Measurements from ENCODE around the gene COL4A5. TPM values are rescaled to one million over a fixed set of nuclear protein-coding genes. Genes with fewer than 3 reads are reported as not detected.

The COL4A5 gene
- total RNA-seq, 1 experiment from 2014 or later, result 5.5 TPM

DNA sequence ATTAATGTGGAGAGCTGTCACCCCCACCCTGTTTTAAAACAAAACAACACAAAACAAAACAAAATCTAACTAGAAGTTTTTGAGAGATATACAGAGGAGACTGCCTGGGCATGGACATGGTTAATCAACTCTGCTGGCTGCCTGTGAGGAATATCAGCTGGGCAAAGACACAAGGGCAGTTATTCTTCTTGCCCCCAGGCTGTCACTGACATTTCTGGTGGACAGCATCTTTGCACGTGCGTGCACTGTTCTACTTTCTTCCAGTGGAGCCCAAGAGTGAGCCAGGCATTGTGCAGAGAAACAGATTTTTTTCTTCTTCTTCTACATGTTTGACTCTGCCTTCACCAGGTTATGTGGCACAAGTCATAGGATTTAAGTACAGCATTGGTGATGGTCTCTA, 282.9 kb downstream of the COL4A5 start:
- peak; percentile 82 for DNase-seq (ENCODE audit: low read depth, low spot score)
- in situ Hi-C loops (cut with HindIII; ENCODE audit: low pct_unique_long_range_greater_than_20kb, low sequenced_read_pairs), result no loop called here

- no peak for DNase-seq (ENCODE audit: low read depth, low spot score)
- in situ Hi-C loops (cut with HindIII; ENCODE audit: low pct_unique_long_range_greater_than_20kb, low sequenced_read_pairs), result no loop called here
These were observed 287.1 kb downstream of the COL4A5 start for GRCh38 chrX:108726748-108727147.

DNA sequence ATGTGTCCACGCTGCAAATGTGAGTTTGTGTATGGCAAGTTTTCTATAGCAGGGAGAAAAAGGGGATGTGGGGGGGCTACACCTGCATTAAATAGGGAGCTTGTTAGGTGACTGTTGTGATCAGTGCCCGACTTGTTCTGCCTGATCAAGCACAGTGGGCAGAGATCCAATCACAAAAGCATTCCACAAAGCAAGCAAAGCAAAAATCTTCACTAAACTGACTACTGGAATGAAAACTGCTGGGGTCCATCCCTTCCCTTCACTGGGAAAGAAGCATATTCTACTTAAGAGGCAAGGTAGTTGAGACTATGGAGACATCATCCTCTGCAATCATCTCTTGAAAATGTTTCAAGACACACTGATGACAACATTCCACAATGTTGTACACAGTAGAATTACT, 291.5 kb downstream of the COL4A5 start:
- in situ Hi-C loops (cut with HindIII; ENCODE audit: low pct_unique_long_range_greater_than_20kb, low sequenced_read_pairs), result no loop called here
- no peak for DNase-seq (ENCODE audit: low read depth, low spot score)

- in situ Hi-C loops (cut with HindIII; ENCODE audit: low pct_unique_long_range_greater_than_20kb, low sequenced_read_pairs), result no loop called here
- DNase-seq (ENCODE audit: low read depth, low spot score), result no peak
These were observed 293.1 kb downstream of the COL4A5 start for GRCh38 chrX:108732630-108733321.

DNA sequence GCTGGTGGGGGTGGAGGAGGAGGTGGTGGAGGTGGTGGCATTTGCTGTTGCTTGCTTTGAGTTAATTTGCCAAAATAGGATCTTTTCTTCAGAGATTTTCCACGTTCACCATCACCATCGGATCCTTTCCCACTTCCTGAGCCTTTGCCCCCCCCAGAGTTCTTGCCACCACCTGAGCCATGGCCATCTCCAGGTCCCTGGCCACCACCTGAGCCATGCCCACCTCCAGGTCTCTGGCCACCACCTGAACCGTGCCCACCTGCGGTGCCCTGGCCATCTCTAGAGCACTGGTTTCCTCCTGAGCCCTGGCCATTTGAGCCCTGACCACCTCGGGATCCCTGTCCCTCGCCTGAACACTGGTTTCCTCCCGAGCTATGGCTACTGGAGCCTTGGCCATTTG, 294.8 kb downstream of the COL4A5 start:
- in situ Hi-C loops (cut with HindIII; ENCODE audit: low pct_unique_long_range_greater_than_20kb, low sequenced_read_pairs), result no loop called here
- no peak for DNase-seq (ENCODE audit: low read depth, low spot score)

GRCh38 chrX:108735091-108735678, 295.5 kb downstream of the COL4A5 start:
- in situ Hi-C loops (cut with HindIII; ENCODE audit: low pct_unique_long_range_greater_than_20kb, low sequenced_read_pairs), result no loop called here
- DNase-seq (ENCODE audit: low read depth, low spot score), result no peak

DNA sequence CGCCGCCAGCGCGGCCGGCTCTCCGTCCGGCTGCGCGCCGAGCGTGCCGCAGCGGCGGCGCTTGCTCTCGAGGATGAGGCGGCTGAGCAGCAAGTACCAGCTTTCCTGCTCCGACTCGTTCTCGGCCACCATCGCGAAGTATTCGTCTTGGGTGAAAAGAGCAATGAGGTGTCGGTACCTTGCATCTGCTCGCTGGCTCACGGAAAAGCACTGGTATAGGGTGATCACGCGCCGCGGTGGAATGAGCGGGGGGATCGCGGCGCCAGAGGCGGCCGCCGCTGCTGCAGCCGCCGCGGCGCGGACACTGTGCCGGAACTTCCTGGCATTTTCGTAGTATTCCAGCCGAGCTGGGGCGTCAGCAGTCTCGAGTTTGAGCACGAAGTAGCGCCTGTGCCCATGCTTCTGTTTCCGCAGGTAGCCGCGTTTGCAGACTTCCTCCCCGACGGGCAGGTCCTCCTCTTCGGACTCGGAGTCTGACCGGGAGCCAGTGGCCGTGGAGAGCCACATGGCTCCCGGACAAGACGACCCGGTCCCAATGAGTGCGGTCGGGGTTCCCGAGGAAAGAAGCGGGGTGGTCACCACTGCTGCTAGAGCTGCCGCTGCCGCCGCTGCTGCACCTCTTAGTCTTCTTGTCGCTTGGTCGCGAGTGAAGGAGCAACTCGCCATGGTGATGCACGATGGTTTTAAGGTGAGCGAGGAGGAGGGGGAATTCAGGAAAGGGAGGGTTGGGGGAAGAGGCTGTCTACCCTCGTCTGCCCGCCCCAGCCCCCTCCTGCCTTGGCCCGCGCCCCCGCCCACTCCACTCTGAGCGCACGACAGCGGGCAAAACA, 296.3 kb downstream of the COL4A5 start:
- no peak for DNase-seq (ENCODE audit: low read depth, low spot score)
- in situ Hi-C loops (cut with HindIII; ENCODE audit: low pct_unique_long_range_greater_than_20kb, low sequenced_read_pairs), result no loop called here

DNA sequence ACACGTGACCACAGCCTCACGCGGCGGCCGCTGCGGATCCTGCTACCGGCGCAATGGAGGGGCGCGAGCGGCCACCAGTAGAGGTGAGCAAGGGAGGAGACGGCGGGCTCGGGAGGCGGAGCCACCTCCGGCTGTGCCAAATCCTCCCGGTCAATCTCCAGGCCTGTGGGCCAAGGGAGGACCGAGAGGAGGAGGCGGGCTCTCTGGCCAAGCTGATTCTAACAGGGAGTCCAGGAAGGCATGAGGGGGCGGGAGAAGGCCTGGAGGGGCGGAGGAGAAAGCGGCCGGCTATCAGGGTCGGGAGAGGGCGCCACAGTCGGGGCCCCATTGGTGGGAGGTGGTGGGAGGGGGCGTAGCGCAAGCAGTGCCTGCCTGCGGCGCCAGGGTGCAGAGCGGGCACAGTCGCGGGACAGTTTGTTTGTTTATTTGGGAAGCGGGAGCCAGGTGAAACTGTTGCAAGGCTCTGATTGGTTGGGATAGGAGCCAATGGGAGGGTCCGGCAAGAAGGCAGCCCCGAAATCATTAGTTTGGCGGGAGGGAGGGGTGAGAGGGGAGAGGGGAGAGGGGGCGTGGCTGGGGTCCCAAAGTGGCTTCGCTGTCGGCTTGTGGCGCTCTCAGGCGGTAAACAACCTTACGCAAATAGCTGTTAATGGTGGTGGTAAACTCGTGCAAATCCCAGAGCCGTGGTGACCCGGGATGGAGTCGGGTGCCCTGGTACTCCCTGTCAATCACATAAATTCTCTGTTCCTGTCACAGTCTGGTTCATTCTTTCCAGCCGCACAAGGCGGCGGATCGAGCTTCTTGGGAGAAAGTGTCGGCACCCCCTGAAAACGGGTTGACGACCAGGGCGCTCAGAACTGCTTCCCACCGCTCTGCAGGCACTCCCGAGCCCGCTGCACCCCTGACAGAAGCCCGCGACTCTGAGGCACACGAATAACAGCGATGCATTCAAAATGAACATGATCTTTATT, 297.2 kb downstream of the COL4A5 start, which contains the start of gene IRS4:
Gene IRS4 (minus strand): TSS at position 55 of the 971 bp plus-strand sequence.
- DNase-seq (ENCODE audit: low read depth, low spot score), result peak; percentile 28
- in situ Hi-C loops (cut with HindIII; ENCODE audit: low pct_unique_long_range_greater_than_20kb, low sequenced_read_pairs), result no loop called here

DNA sequence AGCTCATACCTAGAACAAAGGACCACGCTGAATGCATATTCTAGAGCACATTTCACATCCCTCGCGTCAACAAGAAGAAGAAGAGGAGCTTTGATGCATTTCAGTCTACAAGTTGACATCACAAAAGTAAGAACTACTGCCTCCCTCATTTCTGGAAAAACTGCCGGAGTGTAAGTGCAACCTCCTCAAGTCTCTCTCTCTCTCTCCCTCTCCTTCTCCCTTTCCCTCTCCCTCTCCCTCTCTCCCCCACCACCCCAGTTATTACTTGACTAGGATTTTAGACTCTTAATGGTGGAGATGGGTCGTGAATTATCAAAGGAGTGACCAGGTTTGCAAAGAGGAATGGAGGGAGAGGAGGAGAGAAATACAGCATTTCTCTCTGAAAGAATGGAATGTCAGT, 298.1 kb downstream of the COL4A5 start:
- DNase-seq (ENCODE audit: low read depth, low spot score), result no peak
- in situ Hi-C loops (cut with HindIII; ENCODE audit: low pct_unique_long_range_greater_than_20kb, low sequenced_read_pairs), result no loop called here

- no peak for DNase-seq (ENCODE audit: low read depth, low spot score)
- in situ Hi-C loops (cut with HindIII; ENCODE audit: low pct_unique_long_range_greater_than_20kb, low sequenced_read_pairs), result no loop called here
These were observed 300.7 kb downstream of the COL4A5 start for GRCh38 chrX:108740299-108740774.

Small RNAs within 50 kb of the gene (small RNA-seq; reads per million reads assigned to genes)
- gene RF00019, result 0 reads per million in 2 experiments

Other genes starting within 250 kb of the COL4A5 start
- not detected in 2 replicates for gene COL4A6, start 1.4 kb upstream of the COL4A5 start, total RNA-seq (2014; rRNA removed; shearing (Covaris generic))